Measurements from ENCODE around the gene FAHD1.

FAHD1 gene

GRCh38 chr16:1818204-1818872, 8.7 kb upstream of the FAHD1 start:
- DNase-seq (ENCODE audit: low spot score), result no peak
- no peak for TF ChIP-seq CTCF (IDR thresholded peaks at IDR 0.05)
- Histone ChIP-seq H3K27ac (no peak overlapping the region), H3K4me3 (no peak overlapping the region)

GRCh38 chr16:1818873-1819525, 8.0 kb upstream of the FAHD1 start:
- no peak for DNase-seq (ENCODE audit: low spot score)
- TF ChIP-seq CTCF (IDR thresholded peaks at IDR 0.05), result no peak
- H3K27ac ChIP-seq, result no peak overlapping the region
- no peak overlapping the region for H3K4me3 ChIP-seq

GRCh38 chr16:1819611-1820010, 7.4 kb upstream of the FAHD1 start:
- Histone ChIP-seq H3K27ac (no peak overlapping the region), H3K4me3 (no peak overlapping the region)
- no peak for TF ChIP-seq CTCF (IDR thresholded peaks at IDR 0.05)
- no peak for DNase-seq (ENCODE audit: low spot score)

GRCh38 chr16:1820096-1820945, 6.7 kb upstream of the FAHD1 start:
- Histone ChIP-seq H3K4me3 (no peak overlapping the region), H3K27ac (no peak overlapping the region)
- DNase-seq (ENCODE audit: low spot score), result no peak
- no peak for TF ChIP-seq CTCF (IDR thresholded peaks at IDR 0.05)

GRCh38 chr16:1820946-1821290, 6.1 kb upstream of the FAHD1 start:
- Histone ChIP-seq H3K27ac (no peak overlapping the region), H3K4me3 (no peak overlapping the region)
- no peak for TF ChIP-seq CTCF (IDR thresholded peaks at IDR 0.05)
- no peak for DNase-seq (ENCODE audit: low spot score)

GRCh38 chr16:1821861-1822611, 5.0 kb upstream of the FAHD1 start:
- no peak overlapping the region for H3K4me3 ChIP-seq
- no peak overlapping the region for H3K27ac ChIP-seq
- no peak for DNase-seq (ENCODE audit: low spot score)
- TF ChIP-seq CTCF (IDR thresholded peaks at IDR 0.05), result no peak
